ENCODE measurements around the gene BICD2. TPM values are rescaled to one million over a fixed set of nuclear protein-coding genes. Genes with fewer than 3 reads are reported as not detected.

BICD2 gene
- total and polyA plus RNA-seq, 2 of the 8 experiments (the other 6 are each of a cell fraction or from before 2014, with no cell fraction given) = 6.6 to 22.8 TPM

DNA sequence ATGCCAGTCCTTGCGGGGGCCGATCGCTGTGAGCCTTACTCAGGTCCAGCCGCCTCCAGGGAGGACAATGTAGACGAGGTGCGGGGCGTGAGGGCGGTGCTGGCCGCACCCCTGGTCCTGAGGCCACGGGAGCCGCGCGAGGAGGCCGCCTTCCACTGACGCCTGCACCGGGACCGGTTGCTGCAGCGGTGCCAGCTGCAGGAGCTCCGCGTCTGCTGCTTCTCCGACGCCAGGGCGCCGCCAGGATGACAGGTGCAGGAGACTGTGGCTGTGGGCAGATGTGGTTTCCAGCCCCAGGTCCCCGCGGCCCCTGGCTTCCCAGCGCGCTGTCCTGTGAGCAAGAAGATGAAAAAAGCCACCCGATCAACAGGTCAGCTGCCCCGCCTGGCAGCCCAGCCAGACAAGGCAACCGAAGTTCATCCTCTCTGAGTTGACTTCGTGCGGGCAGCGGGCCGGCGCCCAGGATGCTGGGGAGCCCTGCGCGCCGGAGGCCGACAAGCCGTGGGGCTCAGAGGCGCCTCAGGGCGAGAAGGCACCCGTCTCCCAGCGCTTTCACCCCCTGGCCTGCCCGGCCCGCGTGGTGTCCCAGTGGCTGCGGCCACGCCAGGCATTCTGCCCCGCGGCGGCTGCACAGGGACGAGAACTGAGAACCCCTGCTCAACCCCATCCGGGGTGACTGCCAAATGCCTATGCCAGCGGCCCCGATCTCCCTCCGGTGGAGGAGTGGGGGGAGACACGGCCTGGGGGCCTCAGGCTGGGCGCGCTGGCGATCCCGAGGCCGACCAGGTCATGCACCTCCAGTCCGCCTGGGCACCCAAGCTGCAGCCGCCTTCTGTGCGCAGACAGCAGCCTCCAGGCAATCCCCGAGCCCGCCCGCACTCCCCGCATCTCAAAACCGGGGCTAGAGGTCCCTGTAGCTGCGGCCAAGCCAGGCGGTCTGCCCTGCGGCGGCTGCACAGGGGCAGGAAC, 43.4 kb upstream of the BICD2 start:
- H2BK15ac ChIP-seq (ENCODE audit: low read length) = no peak overlapping the region
- WGBS, 2 experiments (ENCODE audit: extremely low coverage in 1 of 2, insufficient coverage in 1 of 2, insufficient read length in 1 of 2, insufficient replicate concordance in 2 of 2, low coverage in 1 of 2, low lambda C conversion rate in 2 of 2, missing lambda C conversion rate in 1 of 2) = 21% methylated on average over 36 of the region's 76 CpGs; no CpG with 5 or more reads in 1 of the 2 experiments
- H3K4me3 ChIP-seq (ENCODE audit: extremely low read depth in 1 of 4, insufficient read depth in 2 of 4, low read depth in 3 of 4, low read length in 4 of 4) = peak overlapping the region; percentile 6 to 63 (median 44); a peak in 7 of 8 replicates
- no peak overlapping the region for H4K5ac ChIP-seq (ENCODE audit: insufficient read length, low read depth, low read length)
- ChIA-PET CTCF (ENCODE audit: partially characterized antibody) (interaction anchor here (0.5 to 2.8 kb wide), 16 partner anchors 9 to 220 kb away, joined by 3 to 12 read pairs (median 3); partner anchors contain the start of gene BICD2), POLR2A (ENCODE audit: partially characterized antibody) (interaction anchor here (1.0 to 1.5 kb wide), 2 partner anchors 9 to 72 kb away, joined by 3 to 4 read pairs; no protein-coding TSS in a partner anchor)
- no peak overlapping the region for H2AFZ ChIP-seq (ENCODE audit: low read length)
- no peak overlapping the region for H4K91ac ChIP-seq (replicated peaks; ENCODE audit: insufficient read length, low read length)
- peaks cover 33% of the 10 kb centered on the region for H3K23me2 ChIP-seq (ENCODE audit: low read depth, low read length)
- H2AK5ac ChIP-seq (ENCODE audit: low read depth, low read length) = no peak overlapping the region
- H3K9ac ChIP-seq (replicated peaks in 1 of 4; ENCODE audit: extremely low read depth in 1 of 4, low read depth in 3 of 4, low read length in 3 of 4) = no peak overlapping the region
- H3K9me3 ChIP-seq (ENCODE audit: insufficient read depth in 2 of 2, low read depth in 1 of 2, low read length in 1 of 2) = no peaks in the 10 kb centered on the region
- H3K4ac ChIP-seq (replicated peaks; ENCODE audit: insufficient read length, low read depth, low read length) = no peak overlapping the region
- H2BK120ac ChIP-seq (replicated peaks; ENCODE audit: low read depth, low read length) = no peak overlapping the region
- peak overlapping the region; percentile 80 to 98 for H3K4me2 ChIP-seq (ENCODE audit: insufficient read depth in 1 of 2, low read depth in 2 of 2, low read length in 2 of 2)
- no peak overlapping the region for H3K14ac ChIP-seq (ENCODE audit: insufficient read length)
- DNase-seq (ENCODE audit: low read depth in 1 of 2, low spot score in 2 of 2) (peak in 1 of 2 experiments; percentile 60), FAIRE-seq (no peak)
- no peak overlapping the region for H2BK5ac ChIP-seq (ENCODE audit: low read depth, low read length)
- peaks cover 0 to 12% of the 10 kb centered on the region in 2 experiments for H4K20me1 ChIP-seq (replicated peaks in 1 of 2; ENCODE audit: control insufficient read depth in 1 of 2, insufficient read depth in 2 of 2, low read length in 2 of 2)
- H3K18ac ChIP-seq (ENCODE audit: extremely low read depth, low read length) = no peak overlapping the region
- no peaks in the 10 kb centered on the region for H3K79me1 ChIP-seq (ENCODE audit: low read depth, low read length)
- H4K8ac ChIP-seq (ENCODE audit: extremely low read depth, insufficient read depth, low read length) = no peak overlapping the region
- peaks cover 32 to 60% (median 55%) of the 10 kb centered on the region in 4 experiments for H3K27me3 ChIP-seq (replicated peaks in 1 of 4; ENCODE audit: control insufficient read depth in 3 of 4, extremely low read depth in 1 of 4, insufficient read depth in 3 of 4, low read length in 3 of 4)
- peaks cover 0 to 10% (median 5%) of the 10 kb centered on the region in 4 experiments; a peak in 5 of 7 replicates for H3K4me1 ChIP-seq (replicated peaks in 1 of 4; ENCODE audit: control insufficient read depth in 3 of 4, insufficient read depth in 4 of 4, low read length in 3 of 4)
- H3K79me2 ChIP-seq (ENCODE audit: control insufficient read depth in 1 of 2, insufficient read depth in 2 of 2, low read length in 2 of 2) = no peaks in the 10 kb centered on the region
- no peaks in the 10 kb centered on the region for H3K36me3 ChIP-seq (ENCODE audit: control insufficient read depth in 2 of 4, insufficient read depth in 4 of 4, low read length in 3 of 4)
- H2BK12ac ChIP-seq (ENCODE audit: low read depth, low read length) = no peak overlapping the region
- no peak overlapping the region for H3K27ac ChIP-seq (ENCODE audit: low read depth, low read length)
- H2BK20ac ChIP-seq (ENCODE audit: low read length) = no peak overlapping the region
- TF ChIP-seq RNF2 (IDR thresholded peaks at IDR 0.05; ENCODE audit: borderline replicate concordance, low read depth, low read length, missing control alignments, poor library complexity, severe bottlenecking) (no peak), EZH2 (IDR thresholded peaks at IDR 0.05; ENCODE audit: low read depth, low read length, severe bottlenecking) (peak; percentile 84), SUZ12 (IDR thresholded peaks at IDR 0.05; ENCODE audit: low read length) (peak; percentile 40; the same call in 1 of the 2 replicates), SRF (IDR thresholded peaks at IDR 0.05; ENCODE audit: low read depth, low read length) (peak; percentile 9; the same call in 1 of the 2 replicates), KDM4A (IDR thresholded peaks at IDR 0.05; ENCODE audit: low read depth, low read length, severe bottlenecking) (peak; percentile 9), RBBP5 (IDR thresholded peaks at IDR 0.05; ENCODE audit: borderline replicate concordance, low read depth, low read length) (0 out of 2 replicates have a peak, but pooled peaks have one; percentile 45), KDM5A (IDR thresholded peaks at IDR 0.05; ENCODE audit: low read length) (no peak), MAX (IDR thresholded peaks at IDR 0.05) (peak; percentile 7; the same call in 1 of the 2 replicates)
- H3K23ac ChIP-seq (ENCODE audit: insufficient read length) = no peak overlapping the region
- H3K56ac ChIP-seq (replicated peaks; ENCODE audit: insufficient read length, low read depth, low read length) = no peak overlapping the region

All from H1 (cell line).